Right hindlimb (tissue), 1 donor: ENCODE results near the gene CNOT1.

Source experiments
- DNase-seq: peaks from one replicate; pipeline ENCODE4 v3.0.0-alpha.2; 2018

Gene CNOT1

DNA sequence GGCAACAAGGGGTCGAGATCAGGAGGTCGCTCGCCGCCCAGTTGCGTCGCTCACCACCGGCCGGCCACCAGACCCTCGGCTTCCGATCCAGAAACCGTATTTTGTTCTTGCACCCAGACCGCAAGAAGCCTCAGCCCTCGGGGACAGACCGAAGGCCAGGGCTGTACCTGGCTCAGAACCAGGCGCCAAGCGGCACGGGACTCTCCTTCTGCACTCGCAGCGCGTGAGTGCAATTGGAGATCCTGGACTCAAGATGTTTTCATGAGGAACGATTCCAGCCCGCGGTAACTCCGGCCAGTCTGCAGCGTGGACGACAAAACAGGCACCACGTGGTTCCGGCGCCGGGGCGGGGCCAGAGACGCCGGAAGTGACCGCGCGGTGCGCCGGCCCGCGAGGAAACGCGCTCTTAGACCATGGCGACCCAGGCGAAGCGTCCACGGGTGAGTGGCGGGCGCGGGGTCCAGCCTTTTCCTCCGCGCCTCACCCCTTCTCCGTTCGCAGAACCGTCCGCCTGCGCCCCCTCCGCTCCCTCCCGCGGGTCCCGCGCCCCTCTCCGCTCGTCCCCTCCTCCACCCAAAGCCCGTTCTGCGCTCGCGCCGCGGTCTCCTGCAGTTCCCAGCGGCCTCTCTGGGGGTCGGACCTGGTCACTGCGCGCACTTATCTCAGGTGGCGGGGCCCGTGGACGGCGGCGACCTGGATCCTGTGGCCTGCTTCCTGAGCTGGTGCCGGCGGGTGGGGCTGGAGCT is 114.3 kb downstream of the CNOT1 start, which contains the start of gene SETD6:
Gene SETD6, plus strand, starts transcription at position 393 of the 746 bp plus-strand sequence. Its CDS starts 21 bp downstream, at position 414.
- DNase-seq = peak; percentile 93

DNA sequence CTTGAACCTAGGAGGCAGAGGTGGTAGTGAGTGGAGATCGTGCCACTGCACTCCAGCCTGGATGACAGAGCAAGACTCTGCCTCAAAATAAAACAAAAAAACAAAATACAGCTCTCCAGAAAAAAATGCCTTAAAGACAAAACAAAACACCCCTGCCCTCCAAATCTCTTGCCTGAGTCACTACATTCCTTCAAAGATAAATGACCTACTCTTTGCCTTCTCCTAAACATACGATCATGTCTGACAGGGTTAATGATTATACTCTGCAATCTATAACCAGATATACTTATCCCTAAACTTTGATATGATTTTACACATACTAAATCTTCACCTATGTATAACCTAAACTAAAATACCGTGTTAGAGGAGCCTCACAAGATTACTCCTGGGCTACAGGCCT is 115.8 kb downstream of the CNOT1 start:
- no peak for DNase-seq

DNA sequence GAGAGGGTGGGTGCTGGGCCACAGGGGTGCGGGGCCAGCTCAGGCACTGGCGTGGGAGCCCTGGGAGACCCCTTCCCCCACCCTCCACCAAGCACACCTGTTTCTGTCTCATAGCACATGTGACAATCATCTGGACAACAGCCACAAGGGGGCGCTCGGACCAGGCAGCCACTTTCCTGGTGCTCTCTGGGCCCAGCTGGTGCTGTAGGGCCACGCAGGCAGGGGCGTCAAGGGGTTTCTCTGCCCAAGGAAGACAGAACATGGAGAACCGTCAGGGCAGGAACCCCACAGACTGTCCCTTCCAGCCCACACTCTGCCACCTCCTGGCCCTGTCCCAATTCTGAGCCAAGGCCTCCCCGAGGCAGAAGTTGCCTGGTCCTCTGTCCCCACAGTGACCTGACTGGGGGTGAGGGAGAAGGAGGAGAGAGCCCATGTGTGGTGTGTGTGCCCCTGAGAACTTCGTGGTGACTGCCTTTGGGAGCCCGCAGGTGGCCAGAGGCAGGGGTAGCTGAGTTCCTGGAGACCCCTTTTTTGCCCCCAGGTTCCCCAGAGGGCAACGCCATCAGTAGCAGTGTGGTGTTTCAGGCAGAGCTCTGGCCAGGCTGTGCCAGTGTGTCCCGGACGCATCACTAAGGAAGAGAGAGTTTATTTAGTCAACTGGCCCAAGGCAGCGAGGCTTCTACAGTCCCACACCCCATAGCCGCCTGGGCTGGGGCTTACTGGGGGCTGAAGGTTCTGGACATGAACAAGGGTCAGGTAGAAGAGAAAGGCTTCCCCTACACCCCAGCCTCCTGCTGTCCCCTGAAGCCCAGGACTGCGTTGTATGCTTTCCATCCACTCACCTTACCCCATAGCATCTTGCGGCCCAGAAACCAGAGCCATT is 117.5 kb downstream of the CNOT1 start:
- peak; percentile 72 for DNase-seq

DNA sequence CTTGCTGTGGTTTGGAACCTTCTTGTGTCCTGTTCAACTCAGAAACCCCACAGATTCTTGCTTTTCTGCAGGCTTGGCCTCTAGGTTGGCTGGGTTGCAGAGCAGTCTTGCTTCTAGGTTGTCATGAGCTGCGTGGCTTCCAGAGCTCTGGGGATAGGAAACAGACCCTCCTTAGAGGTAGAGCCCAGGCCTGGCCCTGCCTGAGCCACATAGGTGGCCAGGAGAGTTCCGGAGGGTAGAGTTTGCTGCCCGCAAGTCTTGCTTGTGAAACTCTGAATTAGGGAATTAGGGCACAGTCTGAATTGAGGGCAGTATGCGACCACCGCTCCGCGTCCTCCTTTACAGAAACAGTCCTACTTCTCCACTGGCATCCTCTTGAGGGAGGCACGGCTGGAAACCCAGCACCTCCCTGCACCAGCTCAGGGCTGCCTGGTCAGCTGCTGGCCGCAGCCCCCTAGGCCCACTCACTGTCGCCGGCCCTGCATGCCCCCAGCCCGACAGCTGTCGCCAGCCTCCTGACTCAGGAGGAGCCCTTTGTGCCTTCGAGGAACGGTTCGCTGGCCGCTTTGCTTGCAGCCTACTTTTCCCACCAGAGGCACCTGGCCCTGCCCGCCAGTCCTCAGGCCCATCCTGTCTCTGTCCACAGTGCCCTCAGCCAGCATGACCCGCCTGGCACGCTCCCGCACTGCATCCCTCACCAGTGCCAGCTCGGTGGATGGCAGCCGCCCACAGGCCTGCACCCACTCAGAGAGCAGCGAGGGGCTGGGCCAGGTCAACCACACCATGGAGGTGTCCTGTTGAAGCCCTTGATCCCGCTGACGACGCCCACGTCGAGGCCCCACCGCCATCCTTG is 118.6 kb downstream of the CNOT1 start:
- peak; percentile 25 for DNase-seq

DNA sequence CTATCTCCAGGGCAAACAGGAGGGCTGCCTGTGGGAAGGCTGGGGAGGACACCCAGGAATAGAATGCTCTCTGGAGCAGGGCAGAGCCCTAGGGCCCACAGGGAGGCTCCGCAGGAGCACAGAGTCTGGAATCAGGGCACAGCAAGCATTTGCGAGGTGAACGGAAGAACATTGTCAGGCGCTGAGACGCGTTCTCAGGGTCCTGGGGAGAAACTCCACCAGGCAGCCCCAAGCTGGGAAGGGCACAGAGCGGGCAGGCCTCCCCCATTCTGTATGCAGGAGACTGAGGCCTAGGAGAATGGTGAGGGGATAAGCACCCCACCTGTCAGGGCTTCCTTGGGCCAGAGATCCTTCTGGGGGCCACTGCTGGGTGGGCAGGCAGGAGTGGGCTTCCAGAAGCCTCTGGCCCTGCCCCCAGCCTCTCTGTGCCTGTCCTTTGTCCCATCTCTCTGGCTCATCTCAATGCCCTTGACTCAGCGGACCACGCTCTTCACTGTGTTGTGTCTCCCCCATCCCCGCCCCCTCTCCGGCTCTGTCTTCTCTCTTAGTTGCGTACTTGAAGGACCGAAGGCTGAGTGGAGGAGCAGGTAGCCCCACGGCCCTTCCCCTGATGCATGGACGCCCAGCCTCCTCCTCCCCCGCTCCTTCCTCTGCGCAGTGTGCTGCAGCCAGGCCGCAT is 119.4 kb downstream of the CNOT1 start:
- no peak for DNase-seq

DNA sequence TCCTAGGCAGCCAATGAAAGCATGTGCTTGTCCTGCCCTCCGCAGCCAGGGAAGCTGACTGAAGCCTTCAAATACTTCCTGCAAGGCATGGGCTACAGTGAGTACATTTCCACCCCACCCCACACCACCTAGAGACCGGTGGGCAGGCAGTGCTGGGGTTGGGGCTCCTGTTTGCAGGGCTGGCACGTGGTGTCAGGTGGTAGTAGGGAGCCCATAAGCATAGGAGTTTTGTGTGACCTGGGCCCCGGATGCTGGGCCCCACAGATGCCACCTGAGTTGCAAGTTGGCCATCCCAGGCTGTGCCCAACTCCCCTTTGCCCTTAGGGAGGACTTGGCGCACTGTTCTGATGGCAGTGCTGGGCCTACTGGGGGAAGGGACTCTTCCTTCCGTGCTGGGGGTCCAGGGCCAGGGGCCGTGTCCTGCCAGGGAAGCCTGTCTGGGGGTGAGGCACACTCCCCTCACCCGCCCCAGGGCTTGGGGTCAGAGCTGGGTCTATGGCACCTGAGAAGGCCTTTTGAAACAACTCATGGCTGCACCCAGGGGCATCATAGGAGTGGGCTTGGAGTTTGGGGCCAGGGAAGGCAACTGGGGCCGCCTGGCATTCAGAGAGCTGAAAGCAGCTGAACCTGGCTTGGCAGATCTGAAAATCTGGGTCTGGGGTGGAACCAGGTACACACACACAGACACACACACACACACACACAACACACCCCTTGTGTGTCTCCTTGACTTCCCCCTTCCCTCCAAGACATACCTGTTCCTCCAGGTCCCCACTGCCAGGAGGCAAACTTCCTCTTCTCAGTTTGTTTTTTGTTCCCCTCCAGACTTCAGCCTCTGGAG is 120.2 kb downstream of the CNOT1 start:
- DNase-seq = no peak

DNA sequence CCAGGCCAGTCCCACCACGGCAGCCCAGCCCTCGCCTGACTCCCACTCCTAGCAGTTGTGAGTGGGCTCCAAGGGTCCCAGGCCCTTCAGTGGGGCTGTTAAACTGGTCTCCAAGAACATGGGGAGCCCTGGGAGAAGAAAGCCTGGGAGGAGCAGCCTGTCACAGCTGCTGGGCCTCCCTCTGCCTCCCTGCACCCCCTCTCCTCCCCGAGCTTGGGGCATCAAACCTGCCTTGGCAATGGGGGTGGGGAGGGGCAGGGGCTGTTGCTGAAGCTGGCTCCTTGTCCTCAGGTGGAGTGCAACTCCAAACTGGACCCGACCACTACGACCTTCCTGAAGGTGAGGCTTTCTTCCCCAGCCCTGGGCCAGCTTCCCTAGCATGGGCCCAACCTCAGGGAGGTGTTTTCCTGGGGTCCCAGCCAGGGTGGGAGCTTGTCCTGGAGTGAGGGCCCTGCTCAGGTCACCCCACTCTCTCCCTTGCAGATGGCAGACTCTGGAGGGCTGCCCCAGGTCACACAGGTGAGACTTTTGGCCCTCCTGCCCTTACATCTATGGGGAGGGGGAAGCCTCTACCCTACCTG is 120.9 kb downstream of the CNOT1 start:
- DNase-seq = no peak

DNA sequence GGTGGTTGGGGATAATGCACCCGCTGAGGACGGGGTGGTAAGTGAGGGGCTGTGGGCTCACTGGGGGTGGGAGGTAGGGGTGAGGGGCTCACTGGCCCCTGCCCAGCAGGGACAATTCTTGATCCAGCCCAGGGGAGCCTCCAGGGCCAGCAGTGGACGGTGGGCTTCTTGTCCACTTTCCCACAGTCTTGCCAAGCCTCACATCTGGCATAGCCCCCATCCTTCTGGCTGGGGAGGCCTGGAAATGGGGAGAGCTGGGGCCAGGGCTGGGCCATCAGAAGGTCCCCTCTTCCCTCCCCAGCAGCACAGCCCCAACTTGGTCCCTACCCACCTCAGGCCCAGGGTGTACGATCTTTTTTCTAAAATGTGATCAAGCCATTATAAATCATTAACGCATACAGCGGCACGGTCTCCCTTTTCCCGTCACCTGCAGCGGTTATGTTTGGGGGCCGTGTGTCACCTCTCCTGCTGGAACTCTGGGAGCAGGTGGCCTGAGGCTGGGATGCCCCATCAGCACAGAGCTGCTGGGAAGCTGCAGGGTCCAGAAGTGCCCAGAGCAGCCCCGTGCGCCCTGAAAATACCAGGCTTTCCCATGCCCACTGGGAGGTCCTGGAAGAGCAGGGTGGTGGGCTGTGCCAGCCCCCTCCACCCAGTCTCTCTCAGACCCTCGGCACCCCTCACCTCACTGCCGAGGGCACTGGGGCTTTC is 121.5 kb downstream of the CNOT1 start:
- DNase-seq = no peak

DNA sequence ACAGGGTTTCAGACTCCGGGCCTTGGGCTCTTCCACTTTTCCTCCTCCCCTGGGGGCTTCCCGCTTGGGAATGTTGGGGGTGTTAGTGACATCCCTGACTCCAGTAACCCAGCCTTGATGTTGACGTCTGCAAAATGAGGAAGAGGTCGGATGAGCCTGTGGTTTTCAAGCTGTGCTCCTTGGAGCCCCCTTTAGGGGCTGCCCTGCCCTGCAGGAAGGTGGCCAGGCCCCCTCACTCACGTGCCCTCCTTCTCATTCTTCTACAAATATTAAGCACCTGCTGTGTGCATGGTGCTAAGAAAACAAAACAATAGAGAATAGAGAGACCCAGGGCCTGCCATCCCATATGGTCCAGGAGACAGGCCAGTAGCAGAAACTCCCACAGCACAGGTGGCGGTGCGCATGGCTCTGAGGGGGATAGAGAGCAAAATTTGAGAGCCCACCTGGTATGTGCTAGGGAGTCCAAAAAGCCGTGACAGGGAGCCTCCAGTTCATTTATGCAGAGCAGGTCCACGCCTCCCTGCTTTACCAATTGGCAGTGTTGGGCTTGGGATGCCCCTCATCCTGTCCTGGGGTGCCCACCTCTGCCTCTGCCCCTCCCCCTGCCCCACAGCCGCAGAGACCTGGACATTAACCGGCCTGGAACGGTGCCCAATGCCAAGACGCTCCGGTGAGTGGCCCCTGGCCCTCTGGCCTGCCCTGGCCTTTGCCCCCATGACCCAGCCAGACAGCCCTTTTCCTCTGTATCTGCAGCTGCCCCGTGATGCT is 122.2 kb downstream of the CNOT1 start:
- DNase-seq = no peak

DNA sequence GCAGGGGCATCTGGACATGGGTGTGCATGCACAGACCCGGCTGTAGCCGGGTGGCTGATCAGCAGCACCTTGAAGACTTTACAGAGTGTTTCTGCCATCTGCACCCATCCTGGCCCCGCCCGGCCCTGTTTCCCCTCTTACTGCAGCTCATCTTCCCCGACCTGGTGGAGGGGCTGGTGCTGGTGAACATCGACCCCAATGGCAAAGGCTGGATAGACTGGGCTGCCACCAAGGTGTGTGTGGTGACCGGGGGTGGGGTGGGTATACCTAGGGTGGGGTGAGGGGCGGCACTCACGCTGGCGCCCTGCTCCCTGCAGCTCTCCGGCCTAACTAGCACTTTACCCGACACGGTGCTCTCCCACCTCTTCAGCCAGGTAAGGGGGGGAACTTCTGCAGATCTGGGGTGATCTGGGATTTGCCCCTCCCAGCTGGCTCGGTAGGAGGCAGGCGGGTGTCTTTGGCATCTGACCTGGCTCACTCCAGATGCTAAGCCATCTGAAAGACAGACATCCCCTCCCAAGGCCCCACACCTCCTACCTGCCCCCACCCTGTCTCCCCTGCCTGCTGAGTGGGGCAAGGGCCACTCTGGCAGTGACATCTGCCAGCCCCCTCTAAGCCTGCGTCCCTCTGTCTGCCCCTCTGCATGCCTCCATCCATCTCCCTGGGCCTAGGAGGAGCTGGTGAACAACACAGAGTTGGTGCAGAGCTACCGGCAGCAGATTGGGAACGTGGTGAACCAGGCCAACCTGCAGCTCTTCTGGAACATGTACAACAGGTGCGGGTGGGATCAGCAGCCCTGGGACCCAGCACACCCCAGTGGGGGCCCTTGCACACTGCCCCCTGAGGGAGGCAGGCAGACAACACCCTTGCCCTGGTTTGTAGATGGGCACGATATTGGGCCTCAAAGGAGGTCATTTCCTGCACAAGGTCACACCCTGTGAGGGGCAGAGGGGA is 123.1 kb downstream of the CNOT1 start:
- DNase-seq = no peak

DNA sequence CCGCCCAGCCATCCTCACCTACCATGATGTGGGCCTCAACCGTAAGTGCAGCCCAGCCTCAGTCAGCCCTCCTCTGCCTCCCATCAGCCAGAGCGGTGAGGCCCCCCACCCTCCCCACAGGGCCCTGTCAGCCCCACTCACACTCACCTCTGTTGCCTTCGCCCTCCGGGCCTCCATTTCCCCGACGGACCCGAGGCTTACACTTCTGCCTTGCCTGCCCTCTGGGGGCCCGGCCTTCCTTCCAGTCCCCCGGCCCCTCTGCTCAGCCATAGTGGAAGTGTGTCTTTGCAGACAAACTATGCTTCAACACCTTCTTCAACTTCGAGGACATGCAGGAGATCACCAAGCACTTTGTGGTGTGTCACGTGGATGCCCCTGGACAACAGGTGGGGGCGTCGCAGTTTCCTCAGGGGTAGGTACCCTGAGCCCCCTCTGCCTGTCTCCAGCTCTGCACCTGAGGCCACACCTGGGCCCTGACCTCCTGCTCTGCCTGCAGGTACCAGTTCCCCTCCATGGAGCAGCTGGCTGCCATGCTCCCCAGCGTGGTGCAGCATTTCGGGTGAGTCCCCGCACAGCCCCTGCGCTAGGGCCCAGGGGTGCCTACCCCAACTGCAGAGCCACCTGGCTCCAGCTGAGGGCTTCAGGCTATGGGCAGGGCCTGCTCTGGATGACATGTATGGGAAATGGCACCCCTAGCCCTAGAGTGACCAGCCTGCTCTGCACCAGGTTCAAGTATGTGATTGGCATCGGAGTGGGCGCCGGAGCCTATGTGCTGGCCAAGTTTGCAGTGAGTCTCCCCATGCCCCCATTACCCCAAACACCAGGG is 125.5 kb downstream of the CNOT1 start:
- DNase-seq = no peak

DNA sequence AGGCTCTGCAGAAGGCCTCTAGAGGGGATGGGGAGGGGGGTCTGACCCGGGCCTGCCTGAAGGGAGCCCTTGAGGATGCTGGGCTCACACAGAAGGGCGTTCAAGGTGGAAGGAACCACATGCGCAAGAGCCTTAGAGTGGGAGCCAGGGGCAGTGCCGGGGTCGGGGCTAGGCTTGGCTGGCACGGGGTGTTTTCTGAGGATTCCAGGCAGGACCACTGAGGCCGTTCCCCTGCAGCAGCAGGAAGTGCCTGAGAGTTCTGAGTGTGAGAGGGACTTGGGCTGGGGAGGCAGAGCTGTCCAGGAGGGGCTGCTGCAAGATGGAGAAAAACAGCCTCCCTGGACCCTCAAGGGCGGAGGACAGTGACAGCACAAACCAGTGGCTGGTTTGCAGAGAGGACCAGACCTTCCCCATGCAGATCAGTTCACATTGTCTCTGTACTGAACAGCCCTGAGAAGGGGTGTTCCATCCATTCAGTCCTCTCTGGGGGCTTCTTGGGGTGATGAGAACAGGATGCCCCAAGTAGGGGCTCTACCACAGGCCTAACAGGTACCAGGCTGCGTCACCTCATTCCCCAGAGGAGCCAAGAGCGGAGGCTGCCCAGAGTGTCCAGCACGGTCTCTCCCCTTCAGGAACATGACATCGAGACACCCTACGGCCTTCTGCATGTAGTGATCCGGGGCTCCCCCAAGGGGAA is 126.3 kb downstream of the CNOT1 start:
- no peak for DNase-seq

DNA sequence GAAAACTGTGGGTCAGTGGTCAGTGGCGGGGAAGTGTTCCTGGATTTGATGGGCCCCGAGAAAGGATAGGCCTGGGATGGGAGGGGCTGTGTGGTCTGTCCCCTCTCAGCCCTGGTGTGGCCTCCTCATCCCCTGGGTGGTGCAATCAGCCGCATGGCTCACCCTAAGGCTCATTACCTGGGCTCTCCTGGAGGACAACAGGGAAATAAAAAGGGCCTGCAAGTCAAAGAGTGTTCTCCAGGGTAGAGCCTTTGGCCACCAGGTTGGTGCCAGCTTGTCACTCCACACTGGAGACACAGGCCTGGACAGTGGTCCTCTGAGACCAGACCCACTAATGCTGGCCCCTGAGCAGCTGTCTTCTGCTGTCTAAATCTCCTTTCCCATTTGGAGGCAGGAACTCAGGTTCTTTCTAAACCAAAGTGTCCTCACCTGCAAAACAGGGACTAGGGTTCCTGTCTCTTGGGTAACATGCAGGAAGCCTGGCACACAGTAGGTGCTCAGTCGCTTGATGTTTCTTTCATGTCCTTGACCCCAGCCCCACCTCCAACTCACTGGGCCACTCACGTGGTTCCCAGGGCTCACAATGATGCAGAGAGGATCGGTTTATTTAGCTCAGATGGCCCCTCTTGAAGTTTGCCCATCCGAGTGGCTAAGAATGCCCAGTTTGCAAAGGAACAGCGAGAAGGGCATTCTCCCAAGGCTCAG is 127.3 kb downstream of the CNOT1 start:
- DNase-seq = no peak

DNA sequence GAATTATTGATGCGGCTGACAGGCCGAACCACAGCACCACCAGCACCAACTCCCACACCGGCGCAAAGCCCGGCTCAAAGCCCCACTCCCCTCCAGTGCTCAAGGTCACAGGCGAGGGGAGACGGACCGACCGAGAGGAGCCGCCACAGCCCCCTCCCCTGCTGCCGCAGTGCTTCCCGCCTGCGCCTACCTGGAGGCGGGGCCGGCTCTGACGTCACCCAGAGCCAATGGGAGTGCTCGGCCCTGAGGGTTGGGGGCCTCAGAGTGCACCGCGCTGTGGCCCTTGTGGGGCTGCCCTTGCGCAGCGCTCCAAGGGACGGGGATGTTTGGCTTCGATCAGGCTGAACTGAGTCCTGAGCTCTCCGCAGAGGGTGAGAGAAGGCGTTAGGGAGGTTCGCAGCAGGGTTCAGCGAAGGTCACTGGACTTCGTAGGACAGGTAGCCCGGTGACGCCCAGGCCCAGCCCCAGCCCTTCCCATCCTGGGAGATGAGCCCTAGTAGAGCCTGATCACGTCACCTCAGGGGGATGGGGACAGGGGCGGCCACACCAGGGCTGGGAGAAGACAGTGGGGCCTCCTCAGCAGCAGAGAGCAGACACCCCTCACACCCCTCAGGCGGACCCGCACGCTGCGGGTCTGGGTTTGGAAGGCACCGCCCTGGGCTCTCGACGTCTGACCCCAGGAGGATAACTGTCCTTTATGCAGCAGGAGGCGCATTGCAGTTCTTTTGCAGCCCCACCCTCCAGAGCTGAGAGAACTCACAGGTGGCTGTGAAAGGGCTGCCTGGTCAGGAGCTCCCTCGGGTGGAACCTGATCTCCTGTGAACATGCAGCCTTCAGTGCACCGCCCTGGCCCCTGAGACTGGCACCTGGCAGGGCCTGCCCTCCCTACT is 128.1 kb downstream of the CNOT1 start:
- DNase-seq = peak; percentile 59
